Measurements from ENCODE around the gene TMEM95.
"Not testable (repeated sequence)": the region's sequence is repeated elsewhere in the genome, so short reads cannot be mapped to it uniquely, and the experiment has no call there.

The TMEM95 gene

DNA sequence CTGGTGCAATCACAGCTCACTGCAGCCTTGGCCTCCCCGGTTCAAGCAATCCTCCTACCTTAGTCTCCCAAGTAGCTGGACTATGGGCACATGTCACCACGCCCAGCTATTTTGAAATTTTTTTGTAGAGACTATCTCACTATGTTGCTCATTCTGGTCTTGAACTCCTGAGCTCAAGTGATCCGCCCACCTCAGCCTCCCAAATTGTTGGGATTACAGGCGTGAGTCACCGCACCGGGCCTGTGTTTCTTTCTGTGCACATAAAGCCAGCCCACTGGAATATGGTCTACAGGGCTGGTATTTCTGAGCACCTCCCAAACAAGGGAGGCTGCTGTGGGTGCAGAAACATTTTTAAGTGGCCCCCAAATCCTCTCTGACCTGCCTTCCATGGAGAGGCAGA, 8.4 kb downstream of the TMEM95 start (continued):
- TF ChIP-seq, protein P1, sequence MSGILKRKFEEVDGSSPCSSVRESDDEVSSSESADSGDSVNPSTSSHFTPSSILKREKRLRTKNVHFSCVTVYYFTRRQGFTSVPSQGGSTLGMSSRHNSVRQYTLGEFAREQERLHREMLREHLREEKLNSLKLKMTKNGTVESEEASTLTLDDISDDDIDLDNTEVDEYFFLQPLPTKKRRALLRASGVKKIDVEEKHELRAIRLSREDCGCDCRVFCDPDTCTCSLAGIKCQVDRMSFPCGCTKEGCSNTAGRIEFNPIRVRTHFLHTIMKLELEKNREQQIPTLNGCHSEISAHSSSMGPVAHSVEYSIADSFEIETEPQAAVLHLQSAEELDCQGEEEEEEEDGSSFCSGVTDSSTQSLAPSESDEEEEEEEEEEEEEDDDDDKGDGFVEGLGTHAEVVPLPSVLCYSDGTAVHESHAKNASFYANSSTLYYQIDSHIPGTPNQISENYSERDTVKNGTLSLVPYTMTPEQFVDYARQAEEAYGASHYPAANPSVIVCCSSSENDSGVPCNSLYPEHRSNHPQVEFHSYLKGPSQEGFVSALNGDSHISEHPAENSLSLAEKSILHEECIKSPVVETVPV (CRISPR knock-in tag; IDR thresholded peaks at IDR 0.05), result no peak
- TF ChIP-seq ZNF565 (CRISPR knock-in tag; conservative IDR thresholded peaks at IDR 0.05; ENCODE audit: low read depth), result no peak
- TF ChIP-seq ZFP3 (CRISPR knock-in tag; IDR thresholded peaks at IDR 0.05), result no peak
- TF ChIP-seq ARNTL (CRISPR knock-in tag; IDR thresholded peaks at IDR 0.05; ENCODE audit: borderline replicate concordance, low read depth), result no peak
- TF ChIP-seq TOX (CRISPR knock-in tag; IDR thresholded peaks at IDR 0.05; ENCODE audit: borderline replicate concordance), result no peak
- no peak for TF ChIP-seq ZC3H10 (CRISPR knock-in tag; IDR thresholded peaks at IDR 0.05)

- not testable (repeated sequence) for ATAC-seq
These were observed 11.0 kb downstream of the TMEM95 start for GRCh38 chr17:7365963-7366362.

- ATAC-seq, result no peak
- TF ChIP-seq ZNF70 (CRISPR knock-in tag; IDR thresholded peaks at IDR 0.05), result no peak
- no peak for TF ChIP-seq CSDC2 (CRISPR knock-in tag; IDR thresholded peaks at IDR 0.05)
- TF ChIP-seq ISL1 (CRISPR knock-in tag; IDR thresholded peaks at IDR 0.05), result no peak
- TF ChIP-seq SNAI2 (CRISPR knock-in tag; IDR thresholded peaks at IDR 0.05), result no peak
- no peak for TF ChIP-seq TOX (CRISPR knock-in tag; IDR thresholded peaks at IDR 0.05; ENCODE audit: borderline replicate concordance)
- no peak for TF ChIP-seq RARB (CRISPR knock-in tag; IDR thresholded peaks at IDR 0.05)
These were observed 12.1 kb downstream of the TMEM95 start for GRCh38 chr17:7367083-7367482.

GRCh38 chr17:7367918-7368598, 13.1 kb downstream of the TMEM95 start:
- TF ChIP-seq TSHZ2 (CRISPR knock-in tag; IDR thresholded peaks at IDR 0.05) (no peak), RARB (CRISPR knock-in tag; IDR thresholded peaks at IDR 0.05) (no peak), ISL1 (CRISPR knock-in tag; IDR thresholded peaks at IDR 0.05) (no peak), SNAI2 (CRISPR knock-in tag; IDR thresholded peaks at IDR 0.05) (no peak), ARNTL (CRISPR knock-in tag; IDR thresholded peaks at IDR 0.05; ENCODE audit: borderline replicate concordance, low read depth) (no peak), PATZ1 (CRISPR knock-in tag; IDR thresholded peaks at IDR 0.05; ENCODE audit: borderline replicate concordance) (no peak), ESRRG (CRISPR knock-in tag; IDR thresholded peaks at IDR 0.05) (no peak), ZNF70 (CRISPR knock-in tag; IDR thresholded peaks at IDR 0.05) (no peak), ZNF8 (CRISPR knock-in tag; IDR thresholded peaks at IDR 0.05) (no peak), ZC3H10 (CRISPR knock-in tag; IDR thresholded peaks at IDR 0.05) (no peak), TOX (CRISPR knock-in tag; IDR thresholded peaks at IDR 0.05; ENCODE audit: borderline replicate concordance) (no peak)
- TF ChIP-seq, protein P2, sequence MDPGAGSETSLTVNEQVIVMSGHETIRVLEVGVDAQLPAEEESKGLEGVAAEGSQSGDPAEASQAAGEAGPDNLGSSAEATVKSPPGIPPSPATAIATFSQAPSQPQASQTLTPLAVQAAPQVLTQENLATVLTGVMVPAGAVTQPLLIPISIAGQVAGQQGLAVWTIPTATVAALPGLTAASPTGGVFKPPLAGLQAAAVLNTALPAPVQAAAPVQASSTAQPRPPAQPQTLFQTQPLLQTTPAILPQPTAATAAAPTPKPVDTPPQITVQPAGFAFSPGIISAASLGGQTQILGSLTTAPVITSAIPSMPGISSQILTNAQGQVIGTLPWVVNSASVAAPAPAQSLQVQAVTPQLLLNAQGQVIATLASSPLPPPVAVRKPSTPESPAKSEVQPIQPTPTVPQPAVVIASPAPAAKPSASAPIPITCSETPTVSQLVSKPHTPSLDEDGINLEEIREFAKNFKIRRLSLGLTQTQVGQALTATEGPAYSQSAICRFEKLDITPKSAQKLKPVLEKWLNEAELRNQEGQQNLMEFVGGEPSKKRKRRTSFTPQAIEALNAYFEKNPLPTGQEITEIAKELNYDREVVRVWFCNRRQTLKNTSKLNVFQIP (CRISPR knock-in tag; IDR thresholded peaks at IDR 0.05; ENCODE audit: borderline replicate concordance, low read depth), result no peak
- TF ChIP-seq, protein P1 (CRISPR knock-in tag; IDR thresholded peaks at IDR 0.05), result no peak
- ATAC-seq, result no peak

DNA sequence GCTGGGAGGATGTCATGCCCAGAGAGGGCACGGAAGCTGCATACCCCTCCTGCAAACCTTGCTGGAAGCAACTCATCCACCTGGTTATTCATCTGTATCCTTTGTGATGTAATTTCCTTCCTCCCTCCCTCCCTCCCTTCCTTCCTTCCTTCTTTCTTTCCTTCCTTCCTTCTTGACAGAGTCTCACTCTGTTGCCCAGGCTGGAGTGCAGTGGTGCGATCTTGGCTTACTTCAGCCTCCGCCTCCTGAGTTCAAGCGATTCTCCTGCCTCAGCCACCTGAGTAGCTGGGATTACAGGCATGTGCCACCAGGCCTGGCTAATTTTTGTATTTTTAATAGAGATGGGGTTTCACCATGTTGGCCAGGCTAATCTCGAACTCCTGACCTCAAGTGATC, 13.6 kb downstream of the TMEM95 start:
- not testable (repeated sequence) for ATAC-seq
